ENCODE measurements around the gene RAB30. TPM values are rescaled to one million over a fixed set of nuclear protein-coding genes. Genes with fewer than 3 reads are reported as not detected.

RAB30 gene
- total RNA-seq, 1 experiment from 2014 or later: 1.5 TPM

DNA sequence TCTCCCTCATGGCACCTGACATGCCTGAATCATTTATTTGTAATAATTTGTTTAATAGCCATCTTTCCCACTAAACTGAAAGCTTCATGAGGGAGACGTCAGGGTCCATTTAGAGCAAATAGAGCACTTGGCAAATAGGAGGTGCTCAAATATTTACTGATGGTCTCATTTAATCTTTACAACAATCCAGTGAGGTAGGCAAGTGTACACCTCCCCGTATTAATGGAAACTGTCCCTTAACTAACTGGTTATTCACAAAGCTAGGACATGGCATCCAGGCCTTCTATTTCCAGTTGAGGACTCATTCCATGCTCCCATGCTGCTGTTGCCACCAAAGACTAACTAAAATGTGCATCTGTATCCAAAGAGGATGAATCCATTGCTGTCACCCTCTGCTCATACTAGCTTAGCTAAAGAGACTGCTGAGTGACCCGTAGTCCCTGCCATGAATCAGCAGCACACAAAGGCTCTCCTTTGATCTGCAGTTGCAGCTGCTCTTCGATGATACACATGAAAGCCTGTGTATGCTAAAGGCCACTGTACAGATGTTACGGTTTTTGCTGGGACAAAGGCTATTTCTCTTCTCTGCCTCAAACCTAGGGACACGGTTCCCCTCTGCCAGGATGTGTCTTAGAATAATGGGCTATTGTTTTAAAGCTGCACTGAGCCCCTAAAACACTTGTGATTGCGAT lies 82.6 kb downstream of the RAB30 start:
- TF ChIP-seq, protein P1, sequence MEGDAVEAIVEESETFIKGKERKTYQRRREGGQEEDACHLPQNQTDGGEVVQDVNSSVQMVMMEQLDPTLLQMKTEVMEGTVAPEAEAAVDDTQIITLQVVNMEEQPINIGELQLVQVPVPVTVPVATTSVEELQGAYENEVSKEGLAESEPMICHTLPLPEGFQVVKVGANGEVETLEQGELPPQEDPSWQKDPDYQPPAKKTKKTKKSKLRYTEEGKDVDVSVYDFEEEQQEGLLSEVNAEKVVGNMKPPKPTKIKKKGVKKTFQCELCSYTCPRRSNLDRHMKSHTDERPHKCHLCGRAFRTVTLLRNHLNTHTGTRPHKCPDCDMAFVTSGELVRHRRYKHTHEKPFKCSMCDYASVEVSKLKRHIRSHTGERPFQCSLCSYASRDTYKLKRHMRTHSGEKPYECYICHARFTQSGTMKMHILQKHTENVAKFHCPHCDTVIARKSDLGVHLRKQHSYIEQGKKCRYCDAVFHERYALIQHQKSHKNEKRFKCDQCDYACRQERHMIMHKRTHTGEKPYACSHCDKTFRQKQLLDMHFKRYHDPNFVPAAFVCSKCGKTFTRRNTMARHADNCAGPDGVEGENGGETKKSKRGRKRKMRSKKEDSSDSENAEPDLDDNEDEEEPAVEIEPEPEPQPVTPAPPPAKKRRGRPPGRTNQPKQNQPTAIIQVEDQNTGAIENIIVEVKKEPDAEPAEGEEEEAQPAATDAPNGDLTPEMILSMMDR (IDR thresholded peaks at IDR 0.05; ENCODE audit: unreplicated experiment): no peak
- H3K36me3 Mint-ChIP-seq (ENCODE audit: insufficient read depth, unreplicated experiment): no peaks in the 10 kb centered on the region
- BruUV-seq (replicated peaks): no TSS peak
- H3K4me3 Mint-ChIP-seq (ENCODE audit: low read depth, unreplicated experiment): no peak overlapping the region
- intact Hi-C loops (cut with micrococcal nuclease; ENCODE audit: unreplicated experiment): no loop called here
- CTCF ChIA-PET: interaction anchor here (0.6 kb wide), 1 partner anchor 12 kb away, joined by 3 read pairs; no protein-coding TSS in a partner anchor
- no peak overlapping the region for H3K27ac Mint-ChIP-seq (ENCODE audit: unreplicated experiment)
- H3K9me3 Mint-ChIP-seq (ENCODE audit: low read depth, unreplicated experiment): no peaks in the 10 kb centered on the region
- peaks cover 6% of the 10 kb centered on the region for H3K27me3 Mint-ChIP-seq (ENCODE audit: unreplicated experiment)
- no peak for DNase-seq
- H3K4me1 Mint-ChIP-seq (ENCODE audit: low read depth, unreplicated experiment): no peaks in the 10 kb centered on the region

DNA sequence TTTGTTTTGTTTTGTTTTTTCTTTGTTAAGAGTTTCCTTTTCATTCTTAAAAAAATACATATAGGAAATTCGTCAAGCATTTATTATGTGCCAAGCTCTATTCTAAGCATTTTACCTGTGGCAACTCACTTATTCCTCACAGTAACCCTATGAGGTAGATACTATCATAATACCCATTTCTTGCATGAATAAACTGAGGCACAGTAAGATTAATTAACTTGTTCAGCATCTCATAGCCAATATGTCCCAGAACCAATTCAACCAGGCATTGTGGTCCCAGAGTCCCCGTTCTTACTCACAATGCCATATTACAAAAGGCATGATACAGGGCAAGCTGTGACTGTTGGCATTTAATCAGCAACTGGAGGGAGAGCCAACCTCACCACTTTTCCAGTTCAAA lies 83.7 kb downstream of the RAB30 start:
- TF ChIP-seq, protein P1 (IDR thresholded peaks at IDR 0.05; ENCODE audit: unreplicated experiment): no peak
- intact Hi-C loops (cut with micrococcal nuclease; ENCODE audit: unreplicated experiment): no loop called here
- Mint-ChIP-seq H3K4me1 (ENCODE audit: low read depth, unreplicated experiment) (no peaks in the 10 kb centered on the region), H3K27me3 (ENCODE audit: unreplicated experiment) (no peaks in the 10 kb centered on the region), H3K4me3 (ENCODE audit: low read depth, unreplicated experiment) (no peak overlapping the region), H3K9me3 (ENCODE audit: low read depth, unreplicated experiment) (no peaks in the 10 kb centered on the region), H3K36me3 (ENCODE audit: insufficient read depth, unreplicated experiment) (no peaks in the 10 kb centered on the region), H3K27ac (ENCODE audit: unreplicated experiment) (no peak overlapping the region)
- DNase-seq: no peak
- CTCF ChIA-PET: no interaction called here
- no TSS peak for BruUV-seq (replicated peaks)

DNA sequence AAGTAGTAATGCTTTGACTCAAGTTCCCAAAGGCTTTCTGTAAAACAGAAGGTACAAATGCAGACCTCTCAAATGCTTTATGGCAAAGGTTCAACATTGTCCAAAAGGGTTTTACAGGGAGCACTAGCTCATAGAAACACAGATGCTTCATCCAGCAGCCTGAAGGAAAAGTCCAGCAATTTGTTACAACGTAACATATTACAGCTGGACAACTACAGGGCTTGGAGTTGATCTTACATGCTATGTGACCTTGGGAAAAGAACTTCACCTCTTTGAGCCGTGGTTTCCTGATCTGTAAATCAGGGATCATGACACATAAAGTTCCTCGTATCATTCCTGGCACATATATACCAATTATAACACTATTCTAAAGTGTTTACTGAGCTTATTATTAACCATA lies 85.3 kb downstream of the RAB30 start:
- TF ChIP-seq, protein P1 (IDR thresholded peaks at IDR 0.05; ENCODE audit: unreplicated experiment): no peak
- Mint-ChIP-seq H3K36me3 (ENCODE audit: insufficient read depth, unreplicated experiment) (no peaks in the 10 kb centered on the region), H3K4me3 (ENCODE audit: low read depth, unreplicated experiment) (no peak overlapping the region), H3K27ac (ENCODE audit: unreplicated experiment) (no peak overlapping the region), H3K27me3 (ENCODE audit: unreplicated experiment) (no peaks in the 10 kb centered on the region), H3K9me3 (ENCODE audit: low read depth, unreplicated experiment) (no peaks in the 10 kb centered on the region), H3K4me1 (ENCODE audit: low read depth, unreplicated experiment) (no peaks in the 10 kb centered on the region)
- CTCF ChIA-PET: interaction anchor here (0.5 kb wide), 1 partner anchor 325 kb away, joined by 3 read pairs; no protein-coding TSS in a partner anchor
- no peak for DNase-seq
- intact Hi-C loops (cut with micrococcal nuclease; ENCODE audit: unreplicated experiment): no loop called here
- no TSS peak for BruUV-seq (replicated peaks)

DNA sequence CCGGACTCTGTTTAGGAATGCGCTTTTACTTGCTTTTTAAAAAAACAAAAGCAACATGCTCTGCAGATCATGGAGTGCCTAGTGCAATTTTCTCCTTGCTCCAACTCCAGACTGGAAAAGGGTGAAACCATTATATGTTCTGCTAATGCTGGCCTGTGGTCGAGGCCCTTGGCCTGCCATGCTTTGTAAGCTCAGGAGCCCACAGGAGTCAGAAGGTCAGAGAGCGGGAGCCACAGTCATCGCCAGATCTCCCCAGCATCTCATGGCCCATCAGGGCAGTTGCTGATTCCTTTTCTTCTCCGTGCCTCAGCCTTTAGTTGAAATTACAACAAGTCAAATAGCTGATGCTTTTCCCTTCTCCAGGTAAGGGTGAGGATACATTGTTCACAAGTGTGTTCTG lies 89.8 kb downstream of the RAB30 start:
- intact Hi-C loops (cut with micrococcal nuclease; ENCODE audit: unreplicated experiment): no loop called here
- no peak for DNase-seq
- Mint-ChIP-seq H3K9me3 (ENCODE audit: low read depth, unreplicated experiment) (no peaks in the 10 kb centered on the region), H3K4me1 (ENCODE audit: low read depth, unreplicated experiment) (no peaks in the 10 kb centered on the region), H3K27ac (ENCODE audit: unreplicated experiment) (no peak overlapping the region), H3K4me3 (ENCODE audit: low read depth, unreplicated experiment) (no peak overlapping the region), H3K27me3 (ENCODE audit: unreplicated experiment) (no peaks in the 10 kb centered on the region), H3K36me3 (ENCODE audit: insufficient read depth, unreplicated experiment) (no peaks in the 10 kb centered on the region)
- no TSS peak for BruUV-seq (replicated peaks)
- CTCF ChIA-PET: no interaction called here
- TF ChIP-seq, protein P1 (IDR thresholded peaks at IDR 0.05; ENCODE audit: unreplicated experiment): no peak

Data from Calu3 (cell line).